ENCODE measurements around the gene CX3CL1. TPM values are rescaled to one million over a fixed set of nuclear protein-coding genes. Genes with fewer than 3 reads are reported as not detected.

Gene CX3CL1
- total RNA-seq, 1 donor from 2014 or later, result 9.6 TPM

DNA sequence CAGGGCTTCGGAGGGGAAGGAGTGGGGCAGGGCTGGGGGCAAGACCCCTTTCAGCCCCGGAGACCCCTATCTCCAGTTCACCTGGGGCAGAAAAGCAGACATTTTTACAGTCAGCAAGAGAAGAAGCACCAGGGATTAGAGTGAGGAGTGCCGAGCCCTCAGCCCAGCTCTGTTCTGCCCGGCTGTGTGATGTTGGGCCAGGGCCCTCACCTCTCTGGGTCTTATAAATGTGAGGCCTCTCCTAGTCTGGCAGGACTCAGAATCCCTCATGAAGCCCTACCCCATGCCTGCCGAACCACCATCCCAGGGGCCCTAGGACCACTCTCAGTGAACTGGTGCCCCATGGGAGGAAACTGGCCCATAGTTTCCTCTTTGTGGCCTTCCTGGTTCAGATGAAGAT, 12.8 kb downstream of the CX3CL1 start:
- Histone ChIP-seq H2AFZ (ENCODE audit: low read depth, low read length) (no peak overlapping the region), H3K27me3 (ENCODE audit: insufficient read depth, low read length) (peaks cover 6% of the 10 kb centered on the region), H3K36me3 (ENCODE audit: insufficient read depth, low read length) (no peaks in the 10 kb centered on the region), H3K9ac (ENCODE audit: low read length) (no peak overlapping the region), H3K79me2 (ENCODE audit: insufficient read depth, low read length) (no peaks in the 10 kb centered on the region), H3K4me3 (ENCODE audit: insufficient read depth, low read depth, low read length) (no peak overlapping the region), H3K4me2 (ENCODE audit: low read length) (no peak overlapping the region), H3K4me1 (ENCODE audit: insufficient read depth, low read length) (no peaks in the 10 kb centered on the region), H3K9me3 (ENCODE audit: insufficient read depth, low read depth, low read length) (no peaks in the 10 kb centered on the region), H3K27ac (ENCODE audit: low read depth, low read length) (no peak overlapping the region), H4K20me1 (ENCODE audit: insufficient read depth, low read length) (no peaks in the 10 kb centered on the region)
- H3K27ac Mint-ChIP-seq (ENCODE audit: unreplicated experiment), result no peak overlapping the region
- no peak for DNase-seq (ENCODE audit: low read depth)
- peaks cover 9% of the 10 kb centered on the region for H3K27me3 Mint-ChIP-seq (ENCODE audit: low read depth, unreplicated experiment)
- no peaks in the 10 kb centered on the region for H3K36me3 Mint-ChIP-seq (ENCODE audit: low read depth, unreplicated experiment)
- TF ChIP-seq EZH2 (IDR thresholded peaks at IDR 0.05; ENCODE audit: insufficient read depth, low read length), result no peak
- TF ChIP-seq, protein P1, sequence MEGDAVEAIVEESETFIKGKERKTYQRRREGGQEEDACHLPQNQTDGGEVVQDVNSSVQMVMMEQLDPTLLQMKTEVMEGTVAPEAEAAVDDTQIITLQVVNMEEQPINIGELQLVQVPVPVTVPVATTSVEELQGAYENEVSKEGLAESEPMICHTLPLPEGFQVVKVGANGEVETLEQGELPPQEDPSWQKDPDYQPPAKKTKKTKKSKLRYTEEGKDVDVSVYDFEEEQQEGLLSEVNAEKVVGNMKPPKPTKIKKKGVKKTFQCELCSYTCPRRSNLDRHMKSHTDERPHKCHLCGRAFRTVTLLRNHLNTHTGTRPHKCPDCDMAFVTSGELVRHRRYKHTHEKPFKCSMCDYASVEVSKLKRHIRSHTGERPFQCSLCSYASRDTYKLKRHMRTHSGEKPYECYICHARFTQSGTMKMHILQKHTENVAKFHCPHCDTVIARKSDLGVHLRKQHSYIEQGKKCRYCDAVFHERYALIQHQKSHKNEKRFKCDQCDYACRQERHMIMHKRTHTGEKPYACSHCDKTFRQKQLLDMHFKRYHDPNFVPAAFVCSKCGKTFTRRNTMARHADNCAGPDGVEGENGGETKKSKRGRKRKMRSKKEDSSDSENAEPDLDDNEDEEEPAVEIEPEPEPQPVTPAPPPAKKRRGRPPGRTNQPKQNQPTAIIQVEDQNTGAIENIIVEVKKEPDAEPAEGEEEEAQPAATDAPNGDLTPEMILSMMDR (IDR thresholded peaks at IDR 0.05; ENCODE audit: insufficient read depth, low read depth, low read length), result no peak
- H3K4me1 Mint-ChIP-seq (ENCODE audit: low read depth, unreplicated experiment), result peaks cover 11% of the 10 kb centered on the region
- no peak for FAIRE-seq
- no peaks in the 10 kb centered on the region for H3K9me3 Mint-ChIP-seq (ENCODE audit: unreplicated experiment)
- H3K4me3 Mint-ChIP-seq (ENCODE audit: unreplicated experiment), result no peak overlapping the region

DNA sequence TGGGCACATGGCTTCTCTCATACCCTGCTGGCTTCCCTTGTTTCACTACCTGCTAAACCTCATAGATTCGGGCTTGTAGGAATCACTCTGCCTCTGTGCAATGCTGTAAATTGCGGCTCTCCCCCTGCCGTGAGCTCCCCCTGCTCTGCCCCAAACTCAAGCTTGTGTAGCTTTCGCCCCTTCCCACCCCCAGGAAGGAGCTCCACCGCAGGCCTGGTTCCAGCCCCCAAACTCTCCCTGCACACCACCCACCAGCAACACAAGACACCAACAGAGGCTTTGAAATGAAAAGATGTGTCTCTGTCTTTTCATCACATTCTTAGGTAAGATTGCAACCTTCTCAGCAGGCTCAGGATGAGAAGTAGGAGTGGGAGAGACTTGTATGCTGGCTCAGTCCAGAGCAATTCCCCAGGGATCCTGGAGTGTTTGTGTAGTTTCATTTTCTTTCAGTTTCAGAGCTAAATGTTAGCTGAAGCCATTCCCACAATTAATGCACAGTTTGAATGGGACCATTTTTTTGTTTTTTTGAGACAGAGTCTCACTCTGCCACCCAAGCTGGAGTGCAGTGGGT, 14.2 kb downstream of the CX3CL1 start:
- Histone ChIP-seq H3K9me3 (ENCODE audit: insufficient read depth, low read depth, low read length) (no peaks in the 10 kb centered on the region), H3K27ac (ENCODE audit: low read depth, low read length) (no peak overlapping the region), H4K20me1 (ENCODE audit: insufficient read depth, low read length) (no peaks in the 10 kb centered on the region), H3K36me3 (ENCODE audit: insufficient read depth, low read length) (no peaks in the 10 kb centered on the region), H3K9ac (ENCODE audit: low read length) (no peak overlapping the region), H3K4me3 (ENCODE audit: insufficient read depth, low read depth, low read length) (no peak overlapping the region), H3K27me3 (ENCODE audit: insufficient read depth, low read length) (peaks cover 9% of the 10 kb centered on the region), H3K79me2 (ENCODE audit: insufficient read depth, low read length) (no peaks in the 10 kb centered on the region), H3K4me2 (ENCODE audit: low read length) (peak overlapping the region; percentile 32), H3K4me1 (ENCODE audit: insufficient read depth, low read length) (no peaks in the 10 kb centered on the region), H2AFZ (ENCODE audit: low read depth, low read length) (no peak overlapping the region)
- Mint-ChIP-seq H3K9me3 (ENCODE audit: unreplicated experiment) (peaks cover 3% of the 10 kb centered on the region), H3K36me3 (ENCODE audit: low read depth, unreplicated experiment) (no peaks in the 10 kb centered on the region), H3K27me3 (ENCODE audit: low read depth, unreplicated experiment) (peaks cover 12% of the 10 kb centered on the region), H3K4me1 (ENCODE audit: low read depth, unreplicated experiment) (peaks cover 11% of the 10 kb centered on the region), H3K4me3 (ENCODE audit: unreplicated experiment) (no peak overlapping the region), H3K27ac (ENCODE audit: unreplicated experiment) (peak overlapping the region; percentile 72)
- no peak for FAIRE-seq
- no peak for DNase-seq (ENCODE audit: low read depth)
- TF ChIP-seq, protein P1 (IDR thresholded peaks at IDR 0.05; ENCODE audit: insufficient read depth, low read depth, low read length), result no peak
- no peak for TF ChIP-seq EZH2 (IDR thresholded peaks at IDR 0.05; ENCODE audit: insufficient read depth, low read length)

DNA sequence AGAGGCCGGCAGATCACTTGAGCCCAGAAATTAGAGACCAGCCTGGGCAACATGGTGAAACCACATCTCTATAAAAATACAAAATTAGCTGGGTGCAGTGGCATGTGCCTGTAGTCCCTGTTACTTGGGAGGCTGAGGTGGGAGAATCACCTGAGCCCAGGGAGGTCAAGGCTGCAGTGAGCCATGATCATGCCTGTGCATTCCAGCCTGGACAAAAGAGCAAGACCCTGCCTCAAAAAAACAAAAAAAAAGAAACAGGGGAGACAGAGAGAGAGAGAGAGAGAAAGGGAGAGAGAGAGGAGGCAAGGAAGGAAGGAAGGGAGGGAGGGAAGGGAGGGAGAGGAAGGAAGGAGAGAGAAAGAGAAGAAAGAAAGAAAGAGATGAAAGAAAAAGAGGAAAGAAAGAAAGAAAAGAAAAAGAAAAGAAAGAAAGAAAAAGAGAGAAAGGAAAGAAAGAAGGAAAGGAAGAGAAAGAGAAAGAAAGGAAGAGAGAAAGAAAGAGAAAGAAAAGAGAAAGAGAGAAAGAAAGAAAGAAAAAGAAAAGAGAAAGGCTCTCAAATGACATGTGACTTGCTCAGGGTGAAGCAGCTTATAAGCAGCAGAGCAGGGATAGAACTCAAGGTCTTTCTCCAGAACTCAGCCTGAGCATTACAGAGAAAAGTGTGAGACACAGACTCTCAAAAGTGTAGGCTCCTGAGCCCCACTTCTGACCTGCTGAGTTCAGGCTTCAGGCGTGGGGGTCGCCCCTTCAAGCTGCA, 15.5 kb downstream of the CX3CL1 start:
- Mint-ChIP-seq H3K9me3 (ENCODE audit: unreplicated experiment) (peaks cover 6% of the 10 kb centered on the region), H3K27ac (ENCODE audit: unreplicated experiment) (no peak overlapping the region), H3K4me3 (ENCODE audit: unreplicated experiment) (no peak overlapping the region), H3K36me3 (ENCODE audit: low read depth, unreplicated experiment) (no peaks in the 10 kb centered on the region), H3K4me1 (ENCODE audit: low read depth, unreplicated experiment) (peaks cover 11% of the 10 kb centered on the region), H3K27me3 (ENCODE audit: low read depth, unreplicated experiment) (peaks cover 12% of the 10 kb centered on the region)
- H3K79me2 ChIP-seq (ENCODE audit: insufficient read depth, low read length), result no peaks in the 10 kb centered on the region
- no peaks in the 10 kb centered on the region for H3K36me3 ChIP-seq (ENCODE audit: insufficient read depth, low read length)
- no peak overlapping the region for H3K27ac ChIP-seq (ENCODE audit: low read depth, low read length)
- no peak overlapping the region for H3K4me3 ChIP-seq (ENCODE audit: insufficient read depth, low read depth, low read length)
- no peak overlapping the region for H3K4me2 ChIP-seq (ENCODE audit: low read length)
- H4K20me1 ChIP-seq (ENCODE audit: insufficient read depth, low read length), result no peaks in the 10 kb centered on the region
- FAIRE-seq, result no peak
- DNase-seq (ENCODE audit: low read depth), result no peak
- no peaks in the 10 kb centered on the region for H3K4me1 ChIP-seq (ENCODE audit: insufficient read depth, low read length)
- H3K9ac ChIP-seq (ENCODE audit: low read length), result no peak overlapping the region
- no peak for TF ChIP-seq EZH2 (IDR thresholded peaks at IDR 0.05; ENCODE audit: insufficient read depth, low read length)
- TF ChIP-seq, protein P1 (IDR thresholded peaks at IDR 0.05; ENCODE audit: insufficient read depth, low read depth, low read length), result no peak
- H3K27me3 ChIP-seq (ENCODE audit: insufficient read depth, low read length), result peaks cover 9% of the 10 kb centered on the region
- no peak overlapping the region for H2AFZ ChIP-seq (ENCODE audit: low read depth, low read length)
- H3K9me3 ChIP-seq (ENCODE audit: insufficient read depth, low read depth, low read length), result no peaks in the 10 kb centered on the region
